RCC 7860 (cell line): ENCODE results near the gene ZNF280A.
A peak's percentile ranks its signal among the peaks of the same experiment; 100 is the strongest.

Source experiments
- DNase-seq: peaks from one replicate; pipeline ENCODE4 v3.0.0-alpha.2; 2015; ENCODE audit warnings: low spot score
- FAIRE-seq: peaks from 2 replicates; lab custom pipeline; 2012; peaks lifted over from hg19 to GRCh38; lab: Jason Lieb, UNC

ZNF280A gene, protein sequence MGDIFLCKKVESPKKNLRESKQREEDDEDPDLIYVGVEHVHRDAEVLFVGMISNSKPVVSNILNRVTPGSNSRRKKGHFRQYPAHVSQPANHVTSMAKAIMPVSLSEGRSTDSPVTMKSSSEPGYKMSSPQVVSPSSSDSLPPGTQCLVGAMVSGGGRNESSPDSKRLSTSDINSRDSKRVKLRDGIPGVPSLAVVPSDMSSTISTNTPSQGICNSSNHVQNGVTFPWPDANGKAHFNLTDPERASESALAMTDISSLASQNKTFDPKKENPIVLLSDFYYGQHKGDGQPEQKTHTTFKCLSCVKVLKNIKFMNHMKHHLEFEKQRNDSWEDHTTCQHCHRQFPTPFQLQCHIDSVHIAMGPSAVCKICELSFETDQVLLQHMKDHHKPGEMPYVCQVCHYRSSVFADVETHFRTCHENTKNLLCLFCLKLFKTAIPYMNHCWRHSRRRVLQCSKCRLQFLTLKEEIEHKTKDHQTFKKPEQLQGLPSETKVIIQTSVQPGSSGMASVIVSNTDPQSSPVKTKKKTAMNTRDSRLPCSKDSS

DNA sequence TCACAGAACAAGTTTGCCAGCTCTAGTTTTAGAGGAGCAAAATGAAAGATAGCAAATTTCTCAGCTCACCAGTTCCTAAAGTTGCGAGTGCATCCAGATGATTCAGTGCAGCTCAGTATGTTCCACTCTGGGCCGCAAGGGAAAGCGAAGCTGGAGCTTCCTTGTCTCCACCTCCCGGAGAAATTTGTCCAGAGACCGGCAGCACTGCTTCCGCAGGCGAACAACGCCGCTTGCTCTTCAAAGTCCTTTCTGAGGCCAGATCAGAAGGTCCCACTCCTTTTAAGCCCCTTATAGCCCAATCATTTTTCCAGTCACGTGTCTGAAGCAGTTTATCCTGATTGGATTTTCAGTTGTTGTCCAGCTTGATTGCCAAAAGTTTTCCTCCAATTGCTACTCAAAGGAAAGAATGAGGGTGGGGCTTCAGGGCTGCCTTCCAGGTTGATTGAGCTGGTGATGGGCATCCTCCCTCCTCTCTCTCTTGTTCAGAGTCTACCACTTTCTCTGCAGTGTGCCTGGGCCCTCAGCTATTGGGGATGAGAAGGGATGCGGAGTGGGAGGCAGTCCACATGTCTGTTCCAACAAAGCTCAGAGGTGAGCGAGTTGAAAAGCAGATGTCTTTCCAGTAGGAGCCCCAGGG is at the start of gene ZNF280A:
TSS of gene ZNF280A (minus strand) at position 251 of the 637 bp plus-strand sequence. CDS start 4,640 bp downstream, outside the sequence.
- DNase-seq (no peak), FAIRE-seq (no peak)

DNA sequence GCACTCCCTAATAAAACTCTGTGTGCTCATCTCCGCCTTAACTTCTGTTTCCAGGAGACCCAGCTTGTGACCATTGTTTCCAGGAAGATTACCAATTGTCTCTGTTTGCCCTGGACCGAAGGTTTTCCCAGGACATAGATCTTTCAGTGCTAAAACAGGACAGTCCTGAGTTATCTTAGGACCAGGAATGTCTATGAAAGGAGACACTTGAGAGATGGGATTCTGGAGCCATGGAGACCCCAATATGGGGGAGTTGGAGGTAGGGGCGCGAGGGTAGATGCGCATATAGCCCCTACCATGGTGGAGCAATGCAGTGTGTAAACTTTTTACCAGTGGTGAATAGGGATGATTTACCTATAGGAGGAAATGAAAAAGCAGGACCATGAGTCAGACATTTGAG is 49.1 kb upstream of the ZNF280A start:
- FAIRE-seq (no peak), DNase-seq (no peak)

- no peak for DNase-seq
- FAIRE-seq = no peak
Observed at GRCh38 chr22:22565981-22566380, 45.9 kb upstream of the ZNF280A start.

GRCh38 chr22:22558972-22559603 is 39.0 kb upstream of the ZNF280A start, which contains the start of gene PRAME:
Gene PRAME, minus strand, starts transcription at chr22:22559265. Its CDS starts 2,433 bp downstream, at chr22:22556832.
- FAIRE-seq = no peak
- peak; percentile 68 for DNase-seq

DNA sequence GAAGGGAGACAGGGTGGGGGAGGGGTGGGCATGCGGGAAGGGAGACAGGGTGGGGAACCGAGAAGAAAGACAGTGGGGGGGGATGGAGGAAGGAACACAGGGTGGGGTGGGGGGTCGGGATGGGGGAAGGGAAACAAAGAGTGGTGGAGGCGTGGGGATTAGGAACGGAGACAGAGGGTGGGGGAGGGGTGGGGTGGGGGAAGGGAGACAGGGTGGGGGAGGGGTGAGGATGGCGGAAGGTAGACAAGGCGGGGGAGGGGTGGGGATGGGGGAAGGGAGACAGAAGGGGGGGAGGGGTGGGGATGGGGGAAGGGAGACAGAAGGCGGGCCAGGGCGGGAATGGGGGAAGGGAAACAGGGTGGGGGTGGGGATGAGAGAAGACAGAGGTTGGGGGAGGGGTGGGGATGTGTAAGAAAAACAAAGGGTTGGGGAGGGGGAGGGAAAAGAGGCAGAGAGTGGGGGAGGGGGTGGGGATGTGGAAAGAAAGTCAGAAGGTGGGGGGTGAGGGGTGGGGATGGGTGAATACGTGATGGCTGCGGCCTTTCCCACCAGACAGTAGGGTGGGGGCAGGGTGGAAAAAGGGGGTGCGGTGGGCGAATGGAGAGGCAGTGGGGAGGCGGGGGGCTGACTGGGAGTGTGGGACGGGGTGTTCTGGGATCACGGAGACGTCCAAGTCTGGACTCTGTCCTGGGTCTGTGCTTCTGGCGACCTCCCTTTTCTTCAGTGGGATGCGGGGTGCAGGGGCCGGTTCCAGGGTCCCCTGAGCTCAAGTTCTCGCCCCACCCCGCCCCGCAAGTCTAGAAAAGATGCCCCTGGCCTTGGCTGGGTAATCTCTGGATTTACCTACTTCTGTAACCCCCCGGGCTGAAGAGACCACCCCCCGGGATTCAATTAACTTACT is 38.3 kb upstream of the ZNF280A start:
- no peak for FAIRE-seq
- DNase-seq = no peak

DNA sequence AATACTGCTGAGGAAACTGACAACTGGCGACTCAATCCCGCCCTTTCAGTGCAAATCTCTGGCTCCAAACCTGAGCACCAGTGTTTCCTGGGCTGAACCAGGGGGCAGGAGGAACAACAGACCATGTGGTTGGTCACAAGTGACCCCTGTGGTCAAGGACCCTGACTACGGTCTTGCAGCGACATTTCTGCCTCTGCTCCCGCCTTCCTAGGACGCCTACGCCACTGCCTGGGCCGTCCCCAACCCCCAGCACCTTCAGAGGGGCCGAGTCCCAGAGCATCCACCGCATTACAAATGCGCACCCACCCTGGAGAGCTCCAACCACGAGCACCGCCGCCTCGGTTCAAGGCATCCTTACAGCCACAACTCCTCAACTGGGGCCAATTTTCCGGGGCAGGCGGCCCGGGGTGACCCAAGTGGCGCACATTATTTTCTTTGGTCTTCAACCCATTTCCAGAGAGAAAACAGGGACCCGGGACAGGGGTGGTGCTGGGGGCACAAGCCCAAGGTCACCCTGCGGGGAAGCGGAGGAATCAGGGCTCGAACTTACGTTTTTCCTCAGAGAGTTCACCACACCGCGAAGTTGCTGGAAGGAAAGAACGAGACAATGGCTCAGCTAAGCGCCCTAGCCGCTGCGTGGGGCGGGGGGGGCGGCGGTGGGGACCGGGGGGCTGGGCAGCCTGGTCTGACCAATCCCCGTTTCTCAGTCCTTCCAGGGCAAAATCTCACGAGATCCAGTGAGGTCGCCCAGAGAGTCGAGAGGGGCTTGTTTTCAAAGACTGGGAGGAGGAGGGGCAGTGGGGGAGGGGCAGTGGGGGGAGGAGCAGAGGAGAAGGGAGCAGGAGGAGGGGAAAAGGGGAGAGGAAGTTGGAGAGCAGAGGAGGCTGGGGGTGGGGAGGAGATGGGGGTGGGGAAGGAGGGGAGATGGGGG is 37.2 kb upstream of the ZNF280A start:
- DNase-seq = no peak

GRCh38 chr22:22556578-22556977 is 36.5 kb upstream of the ZNF280A start:
- DNase-seq (no peak), FAIRE-seq (no peak)

More for the DNA sequence above, 37.2 kb upstream of the ZNF280A start:
- no peak for FAIRE-seq

- no peak for FAIRE-seq
- no peak for DNase-seq
Observed at GRCh38 chr22:22555596-22555995, 35.5 kb upstream of the ZNF280A start.

DNA sequence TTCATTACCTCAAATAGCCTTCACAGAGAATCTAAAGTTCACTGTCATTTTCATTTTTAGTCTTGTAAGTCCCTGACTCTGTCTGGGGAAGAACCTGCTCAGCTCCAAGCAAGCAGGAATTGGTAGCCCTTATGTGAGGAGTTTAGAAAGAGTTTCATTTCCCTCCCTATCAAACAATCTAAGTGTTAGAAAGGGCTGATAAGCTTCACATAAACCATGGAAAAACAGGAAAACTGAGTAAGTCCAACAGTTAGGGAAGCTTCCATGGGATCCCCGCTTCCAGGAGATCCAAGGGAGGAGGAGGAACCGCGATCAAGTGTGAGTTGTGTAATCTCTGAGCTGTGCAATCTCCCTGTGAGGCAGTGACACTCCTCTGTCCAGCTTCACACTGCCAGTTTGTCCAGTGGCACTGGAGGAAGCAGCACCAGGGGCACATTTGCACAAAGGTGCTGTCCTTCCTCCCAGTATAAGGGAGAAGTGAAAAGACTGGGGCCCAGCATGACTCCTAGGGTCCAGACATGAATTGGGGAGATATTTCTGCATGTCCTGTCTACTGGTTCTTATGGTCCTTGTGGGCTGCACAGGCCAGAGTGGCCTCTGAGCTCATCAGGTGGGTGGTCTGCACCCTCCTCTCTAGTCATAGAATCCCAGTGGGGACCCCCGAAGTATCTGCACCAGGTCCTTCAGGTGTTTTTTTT is 34.7 kb upstream of the ZNF280A start:
- DNase-seq = no peak
- no peak for FAIRE-seq

DNA sequence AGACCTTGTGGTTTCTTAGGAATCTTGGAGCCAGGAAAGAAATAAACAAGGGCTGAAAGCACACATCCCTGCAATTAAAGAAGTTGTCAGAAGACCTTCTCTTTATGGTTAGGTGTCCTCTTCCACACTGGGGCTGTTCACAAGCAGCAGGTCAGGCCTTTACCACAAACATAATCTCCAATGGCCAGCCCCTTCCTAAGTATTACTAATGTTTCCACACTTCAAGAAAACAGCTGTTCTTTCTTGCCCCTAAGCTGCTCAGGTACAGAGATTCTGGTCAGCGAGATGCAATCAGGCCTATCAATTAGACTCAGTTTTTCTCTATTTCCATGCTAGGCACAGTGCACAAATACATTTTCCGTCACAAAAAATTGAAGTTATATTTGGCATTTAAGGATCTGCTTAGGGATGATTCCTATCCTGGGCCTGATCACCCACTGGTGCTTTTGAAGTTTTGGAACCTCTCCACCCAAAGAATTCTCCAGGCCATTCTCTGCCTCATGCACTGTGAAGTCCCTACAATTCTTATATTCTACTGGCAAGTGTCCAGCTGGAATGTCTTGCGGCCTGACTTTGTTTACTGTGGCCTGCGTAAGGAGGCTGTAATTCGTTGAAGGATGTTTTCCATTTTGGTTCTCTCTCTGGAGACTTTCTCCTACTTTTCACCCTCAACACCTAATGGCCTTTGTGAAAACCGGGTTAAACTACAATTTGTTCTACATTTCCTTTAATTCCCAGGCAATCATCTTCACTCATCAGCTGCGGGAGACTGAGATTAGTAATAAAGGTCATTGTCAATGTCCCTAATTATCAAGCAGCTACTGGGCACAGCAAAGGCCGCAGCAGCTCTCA is 33.9 kb upstream of the ZNF280A start:
- no peak for DNase-seq
- FAIRE-seq = no peak

DNA sequence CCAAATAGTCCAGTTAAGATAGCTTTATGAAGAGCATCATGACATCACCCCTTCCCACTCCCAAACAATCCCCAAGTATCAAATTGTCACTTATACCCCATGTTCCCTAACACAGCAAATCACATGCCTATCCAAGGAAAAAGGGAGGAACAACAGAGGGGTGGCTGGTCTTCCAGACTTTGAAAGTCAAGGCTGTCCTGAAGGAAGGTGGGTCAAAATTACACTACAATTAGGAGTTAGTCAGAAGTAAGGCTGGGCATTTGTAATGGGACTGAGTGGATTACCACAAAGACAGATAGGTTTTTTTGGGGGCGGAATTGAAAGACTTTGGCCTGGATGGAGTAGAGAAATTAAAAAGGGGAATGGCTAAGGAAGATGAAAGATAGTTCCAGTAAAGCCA is 33.1 kb upstream of the ZNF280A start:
- no peak for DNase-seq
- FAIRE-seq = no peak

- no peak for DNase-seq
- FAIRE-seq = no peak
Observed at GRCh38 chr22:22552630-22553029, 32.6 kb upstream of the ZNF280A start.

GRCh38 chr22:22550789-22551434 is 30.8 kb upstream of the ZNF280A start:
- FAIRE-seq = no peak
- DNase-seq = no peak

GRCh38 chr22:22548910-22549309 is 28.8 kb upstream of the ZNF280A start:
- no peak for DNase-seq

DNA sequence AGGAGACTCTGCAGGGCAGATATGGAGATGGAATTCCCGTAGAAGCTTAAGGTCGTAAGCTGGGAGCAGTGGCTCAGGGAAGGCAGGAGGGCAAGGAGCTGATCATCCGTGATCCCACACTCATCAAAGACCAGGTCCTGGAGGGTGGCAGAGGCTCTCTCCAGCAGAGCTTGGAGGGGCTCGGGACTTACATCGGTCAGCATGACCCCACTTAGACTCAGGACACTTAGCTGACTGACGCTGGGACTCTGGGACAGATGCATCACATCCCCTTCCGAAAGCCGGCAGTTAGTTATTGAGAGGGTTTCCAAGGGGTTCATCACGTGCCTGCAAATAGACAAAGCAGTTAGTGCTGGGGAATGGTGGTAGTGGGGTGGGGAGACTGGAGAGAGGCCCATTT is 28.2 kb upstream of the ZNF280A start:
- DNase-seq (no peak), FAIRE-seq (no peak)

More at GRCh38 chr22:22548910-22549309, 28.8 kb upstream of the ZNF280A start:
- no peak for FAIRE-seq

DNA sequence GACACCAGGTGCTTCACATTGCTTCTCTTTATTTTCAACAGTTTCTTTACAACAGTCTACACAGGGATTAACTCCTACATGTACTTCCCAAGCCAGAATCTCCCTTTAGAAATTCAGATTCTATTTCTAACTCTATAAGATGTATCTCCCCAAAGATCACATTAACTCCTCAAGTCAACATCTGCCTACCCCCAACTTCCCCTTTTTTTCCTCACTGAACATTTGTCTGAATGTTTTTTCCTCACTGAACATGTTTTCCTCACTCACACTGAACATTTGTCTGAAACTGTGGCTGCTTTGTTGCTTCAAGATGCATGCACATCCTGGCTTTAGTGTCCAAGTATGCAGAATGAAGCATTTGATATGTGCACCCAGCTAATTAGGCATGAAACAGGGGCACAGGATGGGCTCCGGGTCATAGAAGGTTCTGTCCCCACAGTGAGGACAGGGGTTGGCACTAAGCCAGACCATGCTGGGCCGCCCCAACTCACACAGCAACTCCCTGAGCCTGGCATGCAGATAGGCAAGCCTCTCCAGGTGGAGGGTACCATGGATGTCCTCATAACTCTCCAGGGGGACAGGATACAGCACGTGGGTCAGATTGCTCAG is 27.7 kb upstream of the ZNF280A start:
- FAIRE-seq (no peak), DNase-seq (no peak)

DNA sequence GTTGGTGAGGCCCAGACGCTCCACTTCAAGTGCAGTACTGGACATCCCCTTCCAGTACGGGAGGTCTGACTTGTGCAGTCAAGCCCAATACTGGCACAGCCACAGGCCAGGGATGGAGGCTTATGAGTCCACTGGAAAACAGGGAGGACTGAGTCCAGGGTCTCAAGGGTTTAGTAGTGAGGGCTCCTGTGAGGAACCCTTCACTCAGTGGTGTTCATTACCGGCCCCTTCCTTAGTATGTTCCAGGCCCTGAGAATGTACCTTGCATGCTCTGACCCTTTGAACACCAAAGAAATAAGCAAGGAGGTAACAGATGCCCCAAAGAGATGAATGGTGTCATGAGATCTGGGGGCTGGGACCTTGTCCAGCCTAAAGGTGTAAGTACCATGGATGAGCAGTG is 27.2 kb upstream of the ZNF280A start:
- DNase-seq (no peak), FAIRE-seq (no peak)
